HL-60 (cell line): ENCODE data around the gene STIM2.

Experiments used
- DNase-seq, 2 experiments: peaks; one replicate each; pipeline ENCODE4 v3.0.0-alpha.2; 2010 to 2020; ENCODE audit warnings: low read depth in 1 of 2, low spot score in 1 of 2
- H3K27ac ChIP-seq: fragments of 250-450 bp; sonication (Bioruptor Pico); replicated peaks from 2 replicates; pipeline ENCODE4 v1.5.1; 2020; ENCODE audit warnings: mild to moderate bottlenecking, moderate library complexity
- H3K27me3 ChIP-seq: fragments of 250-450 bp; sonication (Bioruptor Pico); 2 replicates; pipeline ENCODE4 v1.5.1; 2021; ENCODE audit warnings: mild to moderate bottlenecking, moderate library complexity; ENCODE audit not compliant: insufficient read depth, poor library complexity, severe bottlenecking
- H3K4me3 ChIP-seq: replicated peaks from 2 replicates; pipeline ENCODE4 v1.5.1; 2011; ENCODE audit warnings: mild to moderate bottlenecking, control low read depth, low read length; ENCODE audit not compliant: insufficient read depth
- GABPA ChIP-seq: IDR thresholded peaks from 2 replicates; pipeline ENCODE4 v1.6.1; 2012; ENCODE audit warnings: low read depth
- POLR2AphosphoS5 ChIP-seq: IDR thresholded peaks from 2 replicates; pipeline ENCODE4 v1.6.1; 2012; ENCODE audit warnings: low read depth
- SPI1 ChIP-seq: IDR thresholded peaks from 2 replicates; pipeline ENCODE4 v1.6.1; 2012; ENCODE audit warnings: low read depth, mild to moderate bottlenecking, borderline replicate concordance
- TF ChIP-seq, protein P1 (sequence below): IDR thresholded peaks from one replicate; pipeline ENCODE4 v1.5.1; 2011; ENCODE audit warnings: low read length, control low read depth, inconsistent platforms; ENCODE audit not compliant: insufficient read depth
- TF ChIP-seq, protein P2 (sequence below): IDR thresholded peaks from 2 replicates; pipeline ENCODE4 v1.6.1; 2012; ENCODE audit warnings: low read depth; ENCODE audit not compliant: insufficient replicate concordance

STIM2 gene

DNA sequence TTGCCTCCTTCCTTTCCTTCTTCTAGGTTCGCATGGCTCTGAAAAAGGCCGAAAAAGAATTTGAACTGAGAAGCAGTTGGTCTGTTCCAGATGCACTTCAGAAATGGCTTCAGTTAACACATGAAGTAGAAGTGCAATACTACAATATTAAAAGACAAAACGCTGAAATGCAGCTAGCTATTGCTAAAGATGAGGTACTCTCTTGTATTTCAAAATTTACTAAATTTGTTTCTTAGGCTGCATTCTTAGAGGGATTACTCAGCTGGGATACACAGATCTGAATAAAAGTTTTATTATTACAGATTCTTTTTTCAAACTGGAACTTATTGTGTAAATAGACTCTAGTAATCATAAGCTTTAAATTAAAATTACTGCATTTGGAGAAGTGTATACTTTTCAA lies 146.9 kb downstream of the STIM2 start:
- DNase-seq: no peak
- H3K27me3 ChIP-seq: no peaks in the 10 kb centered on the region
- no peak overlapping the region for H3K27ac ChIP-seq
- TF ChIP-seq, protein P1, sequence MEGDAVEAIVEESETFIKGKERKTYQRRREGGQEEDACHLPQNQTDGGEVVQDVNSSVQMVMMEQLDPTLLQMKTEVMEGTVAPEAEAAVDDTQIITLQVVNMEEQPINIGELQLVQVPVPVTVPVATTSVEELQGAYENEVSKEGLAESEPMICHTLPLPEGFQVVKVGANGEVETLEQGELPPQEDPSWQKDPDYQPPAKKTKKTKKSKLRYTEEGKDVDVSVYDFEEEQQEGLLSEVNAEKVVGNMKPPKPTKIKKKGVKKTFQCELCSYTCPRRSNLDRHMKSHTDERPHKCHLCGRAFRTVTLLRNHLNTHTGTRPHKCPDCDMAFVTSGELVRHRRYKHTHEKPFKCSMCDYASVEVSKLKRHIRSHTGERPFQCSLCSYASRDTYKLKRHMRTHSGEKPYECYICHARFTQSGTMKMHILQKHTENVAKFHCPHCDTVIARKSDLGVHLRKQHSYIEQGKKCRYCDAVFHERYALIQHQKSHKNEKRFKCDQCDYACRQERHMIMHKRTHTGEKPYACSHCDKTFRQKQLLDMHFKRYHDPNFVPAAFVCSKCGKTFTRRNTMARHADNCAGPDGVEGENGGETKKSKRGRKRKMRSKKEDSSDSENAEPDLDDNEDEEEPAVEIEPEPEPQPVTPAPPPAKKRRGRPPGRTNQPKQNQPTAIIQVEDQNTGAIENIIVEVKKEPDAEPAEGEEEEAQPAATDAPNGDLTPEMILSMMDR: no peak
- TF ChIP-seq POLR2AphosphoS5: no peak
- TF ChIP-seq GABPA: no peak
- TF ChIP-seq SPI1: no peak
- TF ChIP-seq, protein P2, sequence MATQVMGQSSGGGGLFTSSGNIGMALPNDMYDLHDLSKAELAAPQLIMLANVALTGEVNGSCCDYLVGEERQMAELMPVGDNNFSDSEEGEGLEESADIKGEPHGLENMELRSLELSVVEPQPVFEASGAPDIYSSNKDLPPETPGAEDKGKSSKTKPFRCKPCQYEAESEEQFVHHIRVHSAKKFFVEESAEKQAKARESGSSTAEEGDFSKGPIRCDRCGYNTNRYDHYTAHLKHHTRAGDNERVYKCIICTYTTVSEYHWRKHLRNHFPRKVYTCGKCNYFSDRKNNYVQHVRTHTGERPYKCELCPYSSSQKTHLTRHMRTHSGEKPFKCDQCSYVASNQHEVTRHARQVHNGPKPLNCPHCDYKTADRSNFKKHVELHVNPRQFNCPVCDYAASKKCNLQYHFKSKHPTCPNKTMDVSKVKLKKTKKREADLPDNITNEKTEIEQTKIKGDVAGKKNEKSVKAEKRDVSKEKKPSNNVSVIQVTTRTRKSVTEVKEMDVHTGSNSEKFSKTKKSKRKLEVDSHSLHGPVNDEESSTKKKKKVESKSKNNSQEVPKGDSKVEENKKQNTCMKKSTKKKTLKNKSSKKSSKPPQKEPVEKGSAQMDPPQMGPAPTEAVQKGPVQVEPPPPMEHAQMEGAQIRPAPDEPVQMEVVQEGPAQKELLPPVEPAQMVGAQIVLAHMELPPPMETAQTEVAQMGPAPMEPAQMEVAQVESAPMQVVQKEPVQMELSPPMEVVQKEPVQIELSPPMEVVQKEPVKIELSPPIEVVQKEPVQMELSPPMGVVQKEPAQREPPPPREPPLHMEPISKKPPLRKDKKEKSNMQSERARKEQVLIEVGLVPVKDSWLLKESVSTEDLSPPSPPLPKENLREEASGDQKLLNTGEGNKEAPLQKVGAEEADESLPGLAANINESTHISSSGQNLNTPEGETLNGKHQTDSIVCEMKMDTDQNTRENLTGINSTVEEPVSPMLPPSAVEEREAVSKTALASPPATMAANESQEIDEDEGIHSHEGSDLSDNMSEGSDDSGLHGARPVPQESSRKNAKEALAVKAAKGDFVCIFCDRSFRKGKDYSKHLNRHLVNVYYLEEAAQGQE: no peak
- H3K4me3 ChIP-seq: no peak overlapping the region

DNA sequence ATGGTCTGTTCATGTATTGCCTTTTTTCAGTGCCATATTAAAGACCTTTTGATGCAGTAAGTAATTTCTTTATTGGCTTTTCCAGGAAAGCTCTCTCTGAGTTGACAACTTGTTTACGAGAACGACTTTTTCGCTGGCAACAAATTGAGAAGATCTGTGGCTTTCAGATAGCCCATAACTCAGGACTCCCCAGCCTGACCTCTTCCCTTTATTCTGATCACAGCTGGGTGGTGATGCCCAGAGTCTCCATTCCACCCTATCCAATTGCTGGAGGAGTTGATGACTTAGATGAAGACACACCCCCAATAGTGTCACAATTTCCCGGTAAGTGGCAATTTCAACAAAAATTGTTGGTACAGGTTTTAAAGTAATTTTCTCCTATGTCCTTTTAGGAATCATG lies 148.0 kb downstream of the STIM2 start:
- Histone ChIP-seq H3K27ac (no peak overlapping the region), H3K27me3 (no peaks in the 10 kb centered on the region), H3K4me3 (no peak overlapping the region)
- DNase-seq: no peak
- TF ChIP-seq POLR2AphosphoS5 (no peak), GABPA (no peak), SPI1 (no peak)
- TF ChIP-seq, protein P2: no peak
- TF ChIP-seq, protein P1: no peak

GRCh38 chr4:27009539-27009938 lies 148.9 kb downstream of the STIM2 start:
- TF ChIP-seq SPI1 (no peak), POLR2AphosphoS5 (no peak), GABPA (no peak)
- TF ChIP-seq, protein P2: no peak
- TF ChIP-seq, protein P1: no peak
- DNase-seq: no peak
- Histone ChIP-seq H3K4me3 (no peak overlapping the region), H3K27ac (no peak overlapping the region), H3K27me3 (no peaks in the 10 kb centered on the region)
